Heart left ventricle (tissue), 16 donors: ENCODE measurements around the gene AKAP12. TPM values are rescaled to one million over a fixed set of nuclear protein-coding genes. Genes with fewer than 3 reads are reported as not detected.

Source experiments
- ATAC-seq, 4 donors: fragments of 200-7000 bp; cut with Tn5 transposase; one replicate each; pipeline ENCODE4 v1.9.1; 2020 to 2022; ENCODE audit warnings: moderate library complexity in 4 of 4, mild to moderate bottlenecking in 3 of 4, moderate number of reproducible peaks in 1 of 4
- DNase-seq, 5 donors: peaks; one replicate each; pipeline ENCODE4 v3.0.0-alpha.2; 2020
- H3K27ac ChIP-seq, 12 donors: fragments of 200-600 bp; sonication (generic) in 4 of 12; one replicate each; pipeline versions ENCODE4 v1.5.0 to v1.8.0; 2016 to 2022; ENCODE audit warnings: mild to moderate bottlenecking in 2 of 12
- H3K27me3 ChIP-seq, 9 donors: fragments of 200-600 bp; sonication (generic) in 2 of 9; one replicate each; pipeline versions ENCODE4 v1.5.1 to v1.8.0; 2016 to 2022; ENCODE audit warnings: mild to moderate bottlenecking in 3 of 9
- H3K36me3 ChIP-seq, 9 donors: fragments of 200-600 bp; sonication (generic) in 2 of 9; one replicate each; pipeline versions ENCODE4 v1.5.0 to v1.8.0; 2018 to 2022; ENCODE audit warnings: mild to moderate bottlenecking in 2 of 9
- H3K4me1 ChIP-seq, 12 donors: fragments of 200-600 bp; sonication (generic) in 4 of 12; one replicate each; pipeline versions ENCODE4 v1.5.0 to v1.8.0; 2016 to 2022; ENCODE audit warnings: mild to moderate bottlenecking in 3 of 12
- H3K4me3 ChIP-seq, 12 donors: fragments of 200-600 bp; sonication (generic) in 4 of 12; one replicate each; pipeline versions ENCODE4 v1.5.0 to v1.8.0; 2017 to 2022; ENCODE audit warnings: mild to moderate bottlenecking in 9 of 12, moderate library complexity in 4 of 12
- H3K9me3 ChIP-seq, 12 donors: fragments of 200-600 bp; sonication (generic) in 4 of 12; one replicate each; pipeline versions ENCODE4 v1.5.0 to v1.8.0; 2016 to 2022; ENCODE audit warnings: mild to moderate bottlenecking in 1 of 12
- POLR2A ChIP-seq, 2 donors: fragments of 450-650 bp; IDR thresholded peaks; one replicate each; pipeline ENCODE4 v1.6.1; 2017; ENCODE audit warnings: antibody characterized with exemption in 2 of 2, mild to moderate bottlenecking in 2 of 2, moderate library complexity in 2 of 2
- WGBS, 4 donors: extraction: QIAGEN DNeasy Blood & Tissue Kit in 2 of 4; methylation state at CpG; one replicate each; pipeline versions ENCODE4 v1.1.5 to v1.1.7; 2013 to 2018; 5-methylcytosine and 5-hydroxymethylcytosine counted together
- intact Hi-C, 10 donors: fragments of 100-400 bp; cut with DNase I; formaldehyde crosslinking; loops; one replicate each; pipeline versions ENCODE4 v1.11.1 to v1.14.2; 2022
- polyA plus RNA-seq, 2 donors: library from polyadenylated mRNA; stranded (reverse); fragments of 200-250 nt; gene quantifications; one replicate each; pipeline ENCODE4 v1.2.3, GENCODE V29; 2013
- total RNA-seq, 9 donors: library from RNA; depleted of rRNA in 2 of 9; stranded (reverse); fragments of >200 nt in 2 of 9; fragmentation: NEBNext Ultra II Directional in 3 of 9; extraction: Animal tissue kit (Norgen Biotek cat#: 25700) in 3 of 9; gene quantifications; one replicate each; pipeline versions ENCODE4 v1.1.0 to v1.2.4, GENCODE V29; 2016 to 2023
- TF ChIP-seq, protein P1 (sequence below), 12 donors: fragments of 200-600 bp; sonication (generic) in 4 of 12; IDR thresholded peaks; one replicate each; pipeline versions ENCODE4 v1.5.0 to v1.8.0; 2018 to 2022; ENCODE audit warnings: antibody characterized with exemption in 12 of 12, mild to moderate bottlenecking in 5 of 12
- donor health status: ischemic (EF 13 %, LVEDD 7.1; RV severe dilation, severe dysfunction).
- donor health status: healthy with polysubstance abuse.
- donor health status: DM: no; HTN: yes; CAD: no.
- donor health status: DM: no; HTN: no; CAD: no.
- donor health status: ischemic (EF 25% LVEDD 6.9; RV normal size, moderate dysfunction).
- donor health status: ischemic (EF 25% LVEDD 5.7; RV mildly dilated, moderate dysfunction).
- donor health status: healthy.
- donor health status: DM: yes; HTN: yes; CAD: no.
- donor health status: ischemic (EF 35%, LVEDD 5.7; RV mildly dilated, moderate dysfunction).
- donor health status: nonischemic (EF 11% LVEDD 7.7; RV severe dilation, severe dysfunction).
- donor health status: DM: yes; HTN: yes; CAD: no.
- donor health status: PGD.
- donor health status: ischemic (EF 29% LVEDD 5.4; RV normal size, mild dysfunction).
- donor health status: nonischemic (EF 23%, LVEDD 6.1; RV moderate dilation, normal function).

Gene AKAP12
- total and polyA plus RNA-seq, 11 donors, result 3.7 to 33.5 (median 13.8) TPM

DNA sequence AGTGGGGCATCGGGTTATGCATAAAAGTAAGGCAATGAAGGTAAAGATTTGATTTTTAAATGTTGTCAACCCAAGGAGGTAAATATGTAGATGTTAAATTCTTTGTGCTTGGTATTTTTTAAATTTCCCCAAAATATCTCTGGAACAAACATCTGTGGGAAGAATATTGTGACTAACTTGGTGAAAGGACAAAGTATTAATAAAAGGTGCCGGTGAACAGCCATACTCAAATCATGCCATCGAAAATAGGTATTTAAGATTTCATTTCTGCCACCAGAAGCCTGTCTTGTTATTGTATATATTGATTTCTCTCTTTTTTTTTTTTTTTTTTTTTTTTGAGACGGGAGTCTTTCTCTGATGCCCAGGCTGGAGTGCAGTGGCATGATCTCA lies 164.1 kb downstream of the AKAP12 start:
- peaks cover 0 to 31% (median 5%) of the 10 kb centered on the region in 12 donors for H3K4me1 ChIP-seq
- intact Hi-C loops, result loop anchor here in 5 of 10 donors (5.0 to 10.0 kb wide), 2 partner anchors 71 to 73 kb away; no protein-coding TSS in a partner anchor
- ATAC-seq (no peak), DNase-seq (no peak)
- WGBS, 4 donors, result 80 to 99% (median 90%) methylated on average over 4 of the region's 4 CpGs
- H3K36me3 ChIP-seq, result peaks cover 0 to 63% (median 40%) of the 10 kb centered on the region in 9 donors
- no peak overlapping the region for H3K27ac ChIP-seq
- no peak for TF ChIP-seq POLR2A (IDR thresholded peaks at IDR 0.05)
- TF ChIP-seq, protein P1, sequence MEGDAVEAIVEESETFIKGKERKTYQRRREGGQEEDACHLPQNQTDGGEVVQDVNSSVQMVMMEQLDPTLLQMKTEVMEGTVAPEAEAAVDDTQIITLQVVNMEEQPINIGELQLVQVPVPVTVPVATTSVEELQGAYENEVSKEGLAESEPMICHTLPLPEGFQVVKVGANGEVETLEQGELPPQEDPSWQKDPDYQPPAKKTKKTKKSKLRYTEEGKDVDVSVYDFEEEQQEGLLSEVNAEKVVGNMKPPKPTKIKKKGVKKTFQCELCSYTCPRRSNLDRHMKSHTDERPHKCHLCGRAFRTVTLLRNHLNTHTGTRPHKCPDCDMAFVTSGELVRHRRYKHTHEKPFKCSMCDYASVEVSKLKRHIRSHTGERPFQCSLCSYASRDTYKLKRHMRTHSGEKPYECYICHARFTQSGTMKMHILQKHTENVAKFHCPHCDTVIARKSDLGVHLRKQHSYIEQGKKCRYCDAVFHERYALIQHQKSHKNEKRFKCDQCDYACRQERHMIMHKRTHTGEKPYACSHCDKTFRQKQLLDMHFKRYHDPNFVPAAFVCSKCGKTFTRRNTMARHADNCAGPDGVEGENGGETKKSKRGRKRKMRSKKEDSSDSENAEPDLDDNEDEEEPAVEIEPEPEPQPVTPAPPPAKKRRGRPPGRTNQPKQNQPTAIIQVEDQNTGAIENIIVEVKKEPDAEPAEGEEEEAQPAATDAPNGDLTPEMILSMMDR (IDR thresholded peaks at IDR 0.05), result no peak
- no peaks in the 10 kb centered on the region for H3K9me3 ChIP-seq
- H3K27me3 ChIP-seq, result no peaks in the 10 kb centered on the region
- no peak overlapping the region for H3K4me3 ChIP-seq

Other genes with a start within 250 kb of the AKAP12 start
- gene ZBTB2, start 151.6 kb downstream of the AKAP12 start, total RNA-seq, result 1 to 10 TPM; 4.1 to 8.2 (median 5.8) TPM
- 1 to 10 TPM; 3.2 to 4.2 TPM for gene ZBTB2, start 151.6 kb downstream of the AKAP12 start, polyA plus RNA-seq
- gene RMND1, start 212.2 kb downstream of the AKAP12 start, total RNA-seq, result 10 to 100 TPM; 10.2 to 17.4 (median 16.7) TPM
- gene RMND1, start 212.2 kb downstream of the AKAP12 start, polyA plus RNA-seq, result 10 to 100 TPM; 20.2 to 21.5 TPM